Muscle of leg (tissue), 11 donors: ENCODE measurements around the gene RASSF4. TPM values are rescaled to one million over a fixed set of nuclear protein-coding genes. Genes with fewer than 3 reads are reported as not detected.

ENCODE experiments used
- DNase-seq: peaks from one replicate; pipeline ENCODE4 v3.0.0; 2013
- H3K27ac ChIP-seq: one replicate; pipeline ENCODE4 v1.5.1; 2013; ENCODE audit warnings: mild to moderate bottlenecking, low read length, control low read depth
- H3K27me3 ChIP-seq: one replicate; pipeline ENCODE4 v1.6.1; 2013; ENCODE audit warnings: low read length; ENCODE audit not compliant: control insufficient read depth, insufficient read depth
- H3K36me3 ChIP-seq: one replicate; pipeline ENCODE4 v1.6.1; 2013; ENCODE audit warnings: low read length; ENCODE audit not compliant: control insufficient read depth, insufficient read depth
- H3K4me1 ChIP-seq: one replicate; pipeline ENCODE4 v1.6.1; 2013; ENCODE audit warnings: low read length; ENCODE audit not compliant: control insufficient read depth, insufficient read depth
- H3K4me3 ChIP-seq: one replicate; pipeline ENCODE4 v1.5.1; 2013; ENCODE audit warnings: low read length, control low read depth
- H3K9me3 ChIP-seq: replicated peaks from 2 replicates; pipeline ENCODE4 v1.6.1; 2013; ENCODE audit warnings: low read depth, low read length; ENCODE audit not compliant: control insufficient read depth
- WGBS: methylation state at CpG from one replicate; pipeline ENCODE4 v1.1.5; 2013; ENCODE audit warnings: missing lambda C conversion rate; ENCODE audit not compliant: insufficient coverage; 5-methylcytosine and 5-hydroxymethylcytosine counted together
- polyA plus RNA-seq, 8 donors: library from polyadenylated mRNA; unstranded; fragments of 120-200 nt; gene quantifications; one replicate each; pipeline versions ENCODE4 v1.2.1 to v1.2.3, GENCODE V29; 2013; ENCODE audit warnings: inconsistent platforms in 1 of 8, low replicate concordance in 1 of 8; ENCODE audit not compliant: insufficient read length in 8 of 8, insufficient read depth in 1 of 8
- total RNA-seq: library from RNA; stranded (reverse); fragments of 120-200 nt; gene quantifications from one replicate; pipeline ENCODE4 v1.2.4, GENCODE V29; 2013

Gene RASSF4
- total and polyA plus RNA-seq, 9 donors, result 53.0 to 79.9 (median 69.1) TPM

- Histone ChIP-seq H3K9me3 (no peaks in the 10 kb centered on the region), H3K36me3 (peaks cover 47% of the 10 kb centered on the region), H3K27me3 (no peaks in the 10 kb centered on the region), H3K4me1 (peaks cover 89% of the 10 kb centered on the region), H3K4me3 (peak overlapping the region; percentile 15), H3K27ac (peak overlapping the region; percentile 37)
- 43% methylated on average over 5 of the region's 10 CpGs for WGBS
- DNase-seq, result peak; percentile 69
Measured at GRCh38 chr10:44975431-44976331, 16.1 kb downstream of the RASSF4 start.

GRCh38 chr10:44976352-44977198, 17.0 kb downstream of the RASSF4 start:
- Histone ChIP-seq H3K27ac (peak overlapping the region; percentile 37), H3K9me3 (no peaks in the 10 kb centered on the region), H3K4me3 (peak overlapping the region; percentile 55), H3K27me3 (no peaks in the 10 kb centered on the region), H3K4me1 (peaks cover 95% of the 10 kb centered on the region), H3K36me3 (peaks cover 38% of the 10 kb centered on the region)
- 60% methylated on average over 3 of the region's 9 CpGs for WGBS
- DNase-seq, result no peak

DNA sequence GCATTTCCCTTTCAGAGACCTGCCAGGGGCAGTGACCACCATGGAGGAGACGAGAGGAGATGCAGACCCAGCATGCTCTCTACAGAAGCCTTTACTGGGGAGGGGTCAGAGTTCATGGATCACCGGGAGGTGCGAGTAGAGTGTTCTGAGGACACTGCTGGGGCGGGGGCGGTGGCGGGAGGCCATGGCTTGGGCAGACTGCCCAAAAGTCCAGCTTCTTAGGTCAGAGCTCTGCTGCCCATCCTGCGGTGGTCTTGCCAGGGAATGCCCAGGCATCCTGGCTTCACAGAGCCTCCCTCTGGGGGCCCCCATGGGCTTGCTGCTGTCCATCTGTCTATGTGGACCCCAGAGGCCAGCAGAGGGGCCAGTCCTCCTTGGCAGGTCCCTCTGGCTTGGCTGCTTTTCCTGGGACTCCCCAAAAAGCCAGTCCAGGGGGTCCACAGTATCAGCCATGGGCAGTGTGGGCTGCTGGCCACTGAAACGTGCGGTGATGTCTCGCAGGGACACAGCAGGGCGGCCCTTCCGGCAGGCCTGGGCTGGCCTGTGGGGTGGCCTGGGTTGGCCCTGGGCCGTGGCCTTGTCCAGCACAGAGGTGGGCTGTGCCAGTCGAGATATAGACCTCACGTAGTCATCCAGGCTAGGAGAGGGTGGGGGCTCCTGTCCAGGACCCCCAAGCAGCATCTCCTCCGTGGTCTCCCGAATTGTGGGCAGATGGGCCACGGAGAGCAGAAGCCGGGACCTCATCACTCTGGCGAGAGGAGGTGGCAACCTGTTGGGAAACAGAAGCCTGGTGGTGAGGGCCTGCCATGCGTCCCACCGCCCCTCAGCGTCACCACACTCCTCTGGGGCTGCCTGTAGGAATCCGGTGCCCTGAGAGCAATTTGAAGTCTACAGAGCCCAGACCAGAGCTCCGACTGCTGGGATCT, 17.9 kb downstream of the RASSF4 start:
- Histone ChIP-seq H3K27me3 (no peaks in the 10 kb centered on the region), H3K36me3 (peaks cover 34% of the 10 kb centered on the region), H3K4me1 (peaks cover 95% of the 10 kb centered on the region), H3K9me3 (no peaks in the 10 kb centered on the region), H3K27ac (peak overlapping the region; percentile 89), H3K4me3 (peak overlapping the region; percentile 55)
- WGBS, result 77% methylated on average over 25 of the region's 25 CpGs
- DNase-seq, result no peak

GRCh38 chr10:44978213-44978569, 18.6 kb downstream of the RASSF4 start:
- no peaks in the 10 kb centered on the region for H3K27me3 ChIP-seq
- no peaks in the 10 kb centered on the region for H3K9me3 ChIP-seq
- no CpG with 5 or more reads among the region's 4 CpGs for WGBS
- peaks cover 32% of the 10 kb centered on the region for H3K36me3 ChIP-seq
- DNase-seq, result no peak
- peaks cover 92% of the 10 kb centered on the region for H3K4me1 ChIP-seq
- peak overlapping the region; percentile 55 for H3K4me3 ChIP-seq
- H3K27ac ChIP-seq, result peak overlapping the region; percentile 89

DNA sequence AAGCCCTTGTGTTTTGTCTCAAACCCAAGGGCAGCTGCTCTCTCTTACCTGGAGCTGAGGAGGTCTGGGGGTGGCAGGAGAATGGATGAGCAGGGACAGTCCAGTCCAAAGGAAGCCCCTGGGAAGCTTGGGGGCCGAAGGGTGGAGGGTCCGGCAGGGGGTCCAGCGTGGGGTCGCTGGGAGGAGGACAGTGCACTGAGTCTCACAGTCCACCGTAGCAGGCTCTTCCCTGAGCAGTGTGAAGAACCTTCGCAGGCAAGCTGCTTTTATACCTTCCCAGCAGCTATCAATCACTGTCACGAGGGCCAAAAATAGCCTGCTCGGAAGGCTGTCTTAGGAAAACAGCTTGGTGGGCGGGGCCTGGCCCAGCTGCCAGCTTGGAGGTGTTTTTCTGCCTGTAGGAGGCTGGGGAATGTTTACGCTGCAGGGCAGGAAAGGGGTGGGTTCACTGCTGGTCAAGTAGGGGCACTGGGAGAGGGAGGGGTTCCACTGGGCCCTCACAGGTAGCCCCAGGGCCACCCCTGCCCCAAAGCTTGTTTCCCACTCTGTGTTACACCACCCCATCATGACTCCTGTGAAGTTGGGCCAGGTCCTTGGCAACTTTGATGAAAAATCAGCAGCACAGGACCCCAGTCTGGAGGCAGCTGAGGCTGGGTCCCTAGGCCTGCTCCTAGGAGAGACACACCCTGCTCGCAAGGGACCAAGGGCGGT, 19.1 kb downstream of the RASSF4 start, which contains the start of gene DEPP1:
Gene DEPP1 (minus strand): TSS at position 240 of the 711 bp plus-strand sequence. CDS start 779 bp downstream, outside the sequence.
- H3K36me3 ChIP-seq, result peaks cover 33% of the 10 kb centered on the region
- peak within 1 kb of the TSS; percentile 55 for H3K4me3 ChIP-seq
- no peaks in the 10 kb centered on the region for H3K27me3 ChIP-seq
- H3K9me3 ChIP-seq, result no peaks in the 10 kb centered on the region
- H3K4me1 ChIP-seq, result peaks cover 86% of the 10 kb centered on the region
- WGBS, result 27% methylated on average over 8 of the region's 12 CpGs
- DNase-seq, result peak; percentile 92
- H3K27ac ChIP-seq, result peak within 1 kb of the TSS; percentile 89

DNA sequence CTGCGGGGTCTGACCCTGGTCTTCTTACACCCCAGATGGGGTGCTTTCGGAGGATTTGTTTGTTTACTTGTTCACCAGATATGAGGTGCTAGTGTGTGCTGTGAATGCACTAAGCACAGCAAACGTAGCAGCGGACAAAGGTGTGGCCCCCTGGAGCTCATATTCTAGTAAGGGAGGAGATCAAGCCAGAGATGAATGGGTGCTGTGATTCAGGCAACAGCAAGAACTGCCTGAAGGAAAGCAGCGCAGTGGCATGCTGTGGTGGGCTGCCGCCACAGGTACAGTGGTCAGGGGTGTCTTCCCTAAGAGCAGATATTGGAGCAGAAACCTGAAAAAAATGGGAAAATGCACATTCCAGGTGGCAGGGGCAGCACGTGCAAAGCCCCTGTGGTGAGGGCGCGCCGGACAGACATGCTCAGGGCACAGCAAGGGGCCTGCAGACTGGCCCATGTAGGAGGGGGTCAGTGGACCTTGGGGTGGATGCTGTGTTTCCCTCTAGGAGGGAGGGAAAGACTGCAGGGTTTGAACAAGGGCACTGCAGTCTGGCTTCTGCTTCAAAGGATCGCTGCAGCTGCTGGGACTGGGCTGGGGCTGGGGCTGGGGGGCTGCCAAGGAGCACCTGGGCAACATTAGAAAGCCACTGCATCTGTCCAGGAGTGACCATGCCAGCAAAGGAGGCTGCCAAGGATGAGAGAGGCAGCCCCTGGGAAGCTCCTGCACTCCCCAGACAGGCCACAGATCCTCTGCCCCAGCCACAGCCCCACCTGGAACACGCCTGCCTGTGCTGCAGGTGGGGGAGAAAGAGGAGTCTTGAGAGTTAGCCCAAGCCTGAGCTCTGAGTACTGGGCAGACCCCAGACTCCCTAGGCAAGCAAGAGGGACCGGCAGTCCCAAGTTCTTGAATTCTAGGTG, 19.9 kb downstream of the RASSF4 start:
- Histone ChIP-seq H3K4me3 (no peak overlapping the region), H3K4me1 (peaks cover 81% of the 10 kb centered on the region), H3K9me3 (no peaks in the 10 kb centered on the region), H3K27ac (peak overlapping the region; percentile 87), H3K27me3 (no peaks in the 10 kb centered on the region), H3K36me3 (peaks cover 39% of the 10 kb centered on the region)
- no peak for DNase-seq
- 85% methylated on average over 11 of the region's 13 CpGs for WGBS

DNA sequence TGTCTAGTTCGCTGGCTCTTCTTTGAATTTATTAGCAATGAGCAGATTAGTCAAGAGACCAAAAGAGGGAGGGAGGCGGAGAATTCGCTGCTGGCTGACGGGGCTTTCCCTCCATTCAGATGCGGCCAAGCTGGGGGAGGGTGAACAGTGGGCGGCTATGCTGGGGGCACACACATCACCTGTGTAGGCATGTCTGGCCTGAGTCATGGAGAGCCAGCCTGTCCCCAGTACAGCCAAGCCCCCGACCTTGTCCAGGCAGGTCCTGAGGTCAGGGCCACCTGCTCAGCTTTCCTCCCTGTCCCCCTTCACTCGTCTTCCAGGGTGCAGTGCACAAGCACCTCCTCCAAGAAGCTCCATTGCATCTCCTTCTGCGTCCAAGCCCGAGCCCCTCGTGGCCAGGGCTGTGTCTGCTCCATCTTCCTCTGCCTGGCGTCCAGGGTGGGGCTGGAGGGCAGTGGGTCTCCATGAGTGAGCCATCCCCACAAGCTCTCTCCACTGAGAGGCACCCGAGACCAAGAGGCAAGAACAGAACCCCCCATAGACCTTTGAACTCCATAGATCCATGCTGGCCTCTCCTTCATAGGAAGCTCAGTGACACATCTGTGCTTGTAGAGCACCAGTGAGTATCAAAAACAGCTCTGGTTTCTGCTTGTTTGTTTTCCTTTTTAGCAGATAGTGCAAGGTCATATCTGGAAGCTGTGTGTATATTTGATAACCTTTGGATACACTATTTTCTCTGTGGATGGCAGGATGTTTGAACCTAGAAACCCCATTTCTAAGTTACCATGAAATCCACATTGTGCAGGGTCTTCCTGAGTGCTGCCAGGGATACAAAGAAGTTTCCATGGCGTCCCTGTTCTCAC, 20.9 kb downstream of the RASSF4 start:
- Histone ChIP-seq H3K27ac (peak overlapping the region; percentile 84), H3K9me3 (no peaks in the 10 kb centered on the region), H3K27me3 (no peaks in the 10 kb centered on the region), H3K4me3 (no peak overlapping the region), H3K36me3 (peaks cover 48% of the 10 kb centered on the region), H3K4me1 (peaks cover 74% of the 10 kb centered on the region)
- 84% methylated on average over 12 of the region's 14 CpGs for WGBS
- no peak for DNase-seq
